Measurements from ENCODE around the gene TMEM151B.

TMEM151B gene

GRCh38 chr6:44253307-44254101 lies 16.7 kb upstream of the TMEM151B start:
- DNase-seq, result no peak

- no peak for DNase-seq
Measured at GRCh38 chr6:44254191-44255104, 15.8 kb upstream of the TMEM151B start.

- DNase-seq, result no peak
Measured at GRCh38 chr6:44255105-44255808, 15.0 kb upstream of the TMEM151B start.

- no peak for DNase-seq
Measured at GRCh38 chr6:44255871-44256774, 14.1 kb upstream of the TMEM151B start.

- no peak for DNase-seq
Measured at GRCh38 chr6:44256775-44257024, 13.6 kb upstream of the TMEM151B start.

- DNase-seq, result peak; percentile 79
Measured at GRCh38 chr6:44257025-44257752, 13.1 kb upstream of the TMEM151B start, which contains the start of gene SLC35B2. Gene SLC35B2 (minus strand): TSS chr6:44257528. CDS start chr6:44257410, 118 bp downstream.

GRCh38 chr6:44257753-44258324 lies 12.4 kb upstream of the TMEM151B start:
- no peak for DNase-seq

- DNase-seq, result no peak
Measured at GRCh38 chr6:44258325-44258863, 11.9 kb upstream of the TMEM151B start.

- DNase-seq, result no peak
Measured at GRCh38 chr6:44258921-44259320, 11.3 kb upstream of the TMEM151B start.

- DNase-seq, result no peak
Measured at GRCh38 chr6:44260011-44260410, 10.2 kb upstream of the TMEM151B start.

- DNase-seq, result no peak
Measured at GRCh38 chr6:44260451-44261297, 9.6 kb upstream of the TMEM151B start.

- DNase-seq, result no peak
Measured at GRCh38 chr6:44261581-44261980, 8.7 kb upstream of the TMEM151B start.

- no peak for DNase-seq
Measured at GRCh38 chr6:44262467-44263353, 7.5 kb upstream of the TMEM151B start.

- no peak for DNase-seq
Measured at GRCh38 chr6:44263354-44264100, 6.7 kb upstream of the TMEM151B start.

GRCh38 chr6:44264154-44265006 lies 5.9 kb upstream of the TMEM151B start:
- DNase-seq, result no peak

GRCh38 chr6:44265007-44265721 lies 5.1 kb upstream of the TMEM151B start, which contains the start of gene NFKBIE:
Gene NFKBIE (minus strand): TSS chr6:44265551. CDS start chr6:44265346, 205 bp downstream.
- DNase-seq, result peak; percentile 89
